Endothelial cell of umbilical vein (primary cell): Measurements from ENCODE around the gene HAND1. TPM values are rescaled to one million over a fixed set of nuclear protein-coding genes. Genes with fewer than 3 reads are reported as not detected.

Experiments used
- BruUV-seq: library from RNA; stranded (reverse); fragments of 400-500 nt; replicated peaks from 2 replicates; lab custom pipeline; 2021; lab: Mats Ljungman, UMichigan
- CTCF ChIA-PET: fragments of 300-600, 350-600 bp; sonication (Branson Sonifier 250); formaldehyde crosslinking; loops from one replicate; lab custom pipeline; 2021; ENCODE audit warnings: antibody characterized with exemption, inconsistent platforms; lab: Charles Lee
- POLR2A ChIA-PET: fragments of 300-600, 350-600 bp; sonication (Branson Sonifier 250); formaldehyde crosslinking; loops from one replicate; lab custom pipeline; 2021; ENCODE audit warnings: antibody characterized with exemption, inconsistent platforms; lab: Charles Lee
- DNase-seq: peaks from one replicate; pipeline ENCODE4 v3.0.0-alpha.2; 2011; ENCODE audit warnings: low read depth, low spot score
- FAIRE-seq: peaks from 2 replicates; lab custom pipeline; 2011; peaks lifted over from hg19 to GRCh38; lab: Jason Lieb, UNC
- H2AFZ ChIP-seq: 2 replicates; pipeline ENCODE4 v1.6.0; 2012; ENCODE audit warnings: low read depth, low read length, control low read depth, inconsistent platforms
- H3K27ac ChIP-seq: 2 replicates; pipeline ENCODE4 v1.5.1; 2011; ENCODE audit warnings: low read depth, mild to moderate bottlenecking, control low read depth, low read length, moderate library complexity; ENCODE audit not compliant: insufficient read depth
- H3K27me3 ChIP-seq, 2 experiments: 2 replicates each; pipeline versions ENCODE4 v1.6.0 to v1.6.1; 2011; ENCODE audit warnings: low read length in 2 of 2, mixed read lengths in 1 of 2; ENCODE audit not compliant: control insufficient read depth in 2 of 2, insufficient read depth in 2 of 2
- H3K36me3 ChIP-seq, 2 experiments: 2 replicates in 1 of 2; 3 replicates in 1 of 2; pipeline ENCODE4 v1.5.1; 2011; ENCODE audit warnings: low read length in 2 of 2, mild to moderate bottlenecking in 1 of 2, moderate library complexity in 1 of 2; ENCODE audit not compliant: control insufficient read depth in 2 of 2, insufficient read depth in 2 of 2; ENCODE audit errors: extremely low read depth in 1 of 2
- H3K4me1 ChIP-seq: 3 replicates; pipeline ENCODE4 v1.5.1; 2011; ENCODE audit warnings: mild to moderate bottlenecking, low read length; ENCODE audit not compliant: control insufficient read depth, insufficient read depth; ENCODE audit errors: extremely low read depth
- H3K4me2 ChIP-seq: 2 replicates; pipeline ENCODE4 v1.6.1; 2011; ENCODE audit warnings: low read length, control low read depth, mixed read lengths; ENCODE audit not compliant: insufficient read depth
- H3K4me3 ChIP-seq, 3 experiments: fragments of 200-600 bp in 1 of 3; sonication (generic), shearing (Covaris generic) in 1 of 3; replicated peaks in 1 of 3; 2 replicates each; pipeline ENCODE4 v1.5.1; 2011 to 2016; ENCODE audit warnings: control low read depth in 3 of 3, low read length in 3 of 3, mild to moderate bottlenecking in 2 of 3, inconsistent platforms in 1 of 3, low read depth in 1 of 3, moderate library complexity in 1 of 3; ENCODE audit not compliant: insufficient read depth in 1 of 3
- H3K79me2 ChIP-seq: 2 replicates; pipeline ENCODE4 v1.6.0; 2012; ENCODE audit warnings: low read length, inconsistent platforms; ENCODE audit not compliant: control insufficient read depth, insufficient read depth
- H3K9ac ChIP-seq: replicated peaks from 2 replicates; pipeline ENCODE3; 2011; ENCODE audit warnings: low read length, control low read depth; ENCODE audit not compliant: insufficient read depth; ENCODE audit errors: extremely low read depth
- H3K9me1 ChIP-seq: replicated peaks from 3 replicates; pipeline ENCODE4 v1.6.0; 2011; ENCODE audit warnings: mild to moderate bottlenecking, low read length; ENCODE audit not compliant: control insufficient read depth, insufficient read depth; ENCODE audit errors: extremely low read depth
- H3K9me3 ChIP-seq: replicated peaks from 2 replicates; pipeline ENCODE4 v1.5.1; 2012; ENCODE audit warnings: low read length, inconsistent platforms; ENCODE audit not compliant: control insufficient read depth, insufficient read depth
- H4K20me1 ChIP-seq: replicated peaks from 2 replicates; pipeline ENCODE3; 2011; ENCODE audit warnings: mild to moderate bottlenecking, low read length; ENCODE audit not compliant: control insufficient read depth, insufficient read depth; ENCODE audit errors: extremely low read depth
- CTCF ChIP-seq, 2 donors: IDR thresholded peaks; 1 replicate in 1 of 2; 2 replicates in 1 of 2; pipeline ENCODE4 v1.5.1; 2011; ENCODE audit warnings: low read length in 2 of 2, mild to moderate bottlenecking in 2 of 2, moderate library complexity in 2 of 2, control low read depth in 1 of 2, inconsistent platforms in 1 of 2, low read depth in 1 of 2; ENCODE audit not compliant: insufficient read depth in 1 of 2; ENCODE audit errors: extremely low read depth in 1 of 2
- EZH2 ChIP-seq: IDR thresholded peaks from 2 replicates; pipeline ENCODE4 v1.6.1; 2012; ENCODE audit warnings: borderline replicate concordance, low read depth, mild to moderate bottlenecking, moderate library complexity, low read length, inconsistent platforms; ENCODE audit not compliant: severe bottlenecking
- FOS ChIP-seq: IDR thresholded peaks from 2 replicates; pipeline ENCODE4 v1.6.1; 2011; ENCODE audit warnings: mild to moderate bottlenecking, low read length, moderate library complexity, borderline replicate concordance; ENCODE audit not compliant: insufficient read depth
- GATA2 ChIP-seq: IDR thresholded peaks from 2 replicates; pipeline ENCODE4 v1.7.0; 2011; ENCODE audit warnings: low read depth, mild to moderate bottlenecking, moderate library complexity, mixed read lengths, low read length; ENCODE audit not compliant: insufficient read length, insufficient read depth
- JUN ChIP-seq: IDR thresholded peaks from 2 replicates; pipeline ENCODE4 v1.6.1; 2011; ENCODE audit warnings: borderline replicate concordance, low read depth; ENCODE audit not compliant: insufficient read length, insufficient read depth
- MAX ChIP-seq: IDR thresholded peaks from 2 replicates; pipeline ENCODE4 v1.6.1; 2011; ENCODE audit not compliant: insufficient read depth, insufficient read length
- MYC ChIP-seq: IDR thresholded peaks from one replicate; pipeline ENCODE4 v1.6.1; 2011; ENCODE audit warnings: mild to moderate bottlenecking, low read depth, low read length
- POLR2AphosphoS5 ChIP-seq: IDR thresholded peaks from 2 replicates; pipeline ENCODE4 v1.6.1; 2012; ENCODE audit warnings: low read depth, mild to moderate bottlenecking, control low read depth, low read length, moderate library complexity; ENCODE audit not compliant: insufficient read depth
- dilution Hi-C: fragments of 300-500 bp; cut with MboI; formaldehyde crosslinking; loops from one replicate; pipeline ENCODE4 v1.15.0; 2019; ENCODE audit warnings: low sequenced_read_pairs; ENCODE audit not compliant: extremely low pct_ligation_motif_present
- intact Hi-C: fragments of 100-400 bp; cut with micrococcal nuclease; formaldehyde crosslinking; loops from one replicate; pipeline ENCODE4 v1.10.0; 2022
- polyA plus RNA-seq, 4 experiments: library from polyadenylated mRNA; depleted of rRNA in 3 of 4; stranded (reverse) in 3 of 4; unstranded in 1 of 4; fragments of >200 nt; gene quantifications; 2 replicates each; pipeline versions ENCODE4 v1.2.1 to v1.2.3, GENCODE V29; 2011 to 2012; ENCODE audit warnings: missing spikeins in 1 of 4
- total RNA-seq: library from RNA; stranded (reverse); gene quantifications from 2 replicates; pipeline ENCODE4 v1.2.3, GENCODE V29; 2021

Gene HAND1
- total and polyA plus RNA-seq, 2 donors (not counting 3 experiments of a cell fraction or from before 2014, with no cell fraction given) = not detected

GRCh38 chr5:154519359-154519758 lies 41.3 kb upstream of the HAND1 start:
- no TSS peak for BruUV-seq
- dilution Hi-C loops = no loop called here
- CTCF ChIA-PET = interaction anchor here (1.0 to 3.4 kb wide), 3 partner anchors 12 to 398 kb away, joined by 3 to 33 read pairs (median 15); no protein-coding TSS in a partner anchor

More at GRCh38 chr5:154519359-154519758, 41.3 kb upstream of the HAND1 start:
- Histone ChIP-seq H3K4me3 (no peak overlapping the region), H3K9ac (no peak overlapping the region), H3K9me1 (no peaks in the 10 kb centered on the region), H3K4me2 (no peak overlapping the region), H3K36me3 (no peaks in the 10 kb centered on the region), H4K20me1 (no peaks in the 10 kb centered on the region), H3K4me1 (no peaks in the 10 kb centered on the region), H3K79me2 (no peaks in the 10 kb centered on the region), H3K27ac (no peak overlapping the region), H3K27me3 (peaks cover 5 to 7% of the 10 kb centered on the region in 2 experiments), H3K9me3 (no peaks in the 10 kb centered on the region), H2AFZ (no peak overlapping the region)
- POLR2A ChIA-PET = no interaction called here
- intact Hi-C loops = no loop called here
- no peak for TF ChIP-seq GATA2
- TF ChIP-seq MAX = no peak
- TF ChIP-seq EZH2 = no peak
- TF ChIP-seq POLR2AphosphoS5 = no peak
- TF ChIP-seq CTCF (IDR thresholded peaks at IDR 0.05; ENCODE audit: extremely low read depth in 1 of 2, insufficient read depth in 1 of 2, low read depth in 1 of 2, low read length in 2 of 2) = no peak
- no peak for TF ChIP-seq FOS
- TF ChIP-seq MYC = no peak
- no peak for TF ChIP-seq JUN
- FAIRE-seq = no peak
- no peak for DNase-seq
